GM19395 (cell line): Measurements from ENCODE around the gene UNC13D.
"Not testable (repeated sequence)": the region's sequence is repeated elsewhere in the genome, so short reads cannot be mapped to it uniquely, and the experiment has no call there.

Source experiments
- ATAC-seq: cut with Tn5 transposase; IDR thresholded peaks from one replicate; pipeline ENCODE4 v1.9.1; 2021; ENCODE audit warnings: mild to moderate bottlenecking, moderate library complexity; ENCODE audit not compliant: unreplicated experiment

The UNC13D gene

DNA sequence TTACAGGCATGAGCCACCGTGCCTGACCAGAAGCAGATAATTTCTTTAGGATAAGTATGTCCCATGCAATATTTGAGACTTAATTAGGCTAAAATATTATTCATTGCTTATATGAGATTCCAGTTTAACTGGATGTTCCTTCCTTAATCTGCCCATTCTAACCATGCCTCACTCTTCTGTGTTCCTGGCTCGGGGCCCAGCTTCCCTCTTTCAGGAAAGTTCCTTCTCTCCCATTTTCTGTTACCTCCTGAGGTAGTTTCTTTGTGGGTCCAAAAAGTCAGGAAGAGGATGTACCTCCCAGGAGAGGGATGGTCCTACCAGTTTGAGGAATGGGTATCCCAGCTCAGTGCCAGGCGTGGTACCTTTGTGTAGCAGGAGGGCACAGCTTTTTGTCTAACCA, 36.3 kb downstream of the UNC13D start:
- no peak for ATAC-seq

- no peak for ATAC-seq
Observed at GRCh38 chr17:75806822-75807500, 37.2 kb downstream of the UNC13D start.

GRCh38 chr17:75803883-75804282, 40.3 kb downstream of the UNC13D start:
- ATAC-seq: no peak

- ATAC-seq: no peak
Observed at GRCh38 chr17:75799402-75799801, 44.8 kb downstream of the UNC13D start.

DNA sequence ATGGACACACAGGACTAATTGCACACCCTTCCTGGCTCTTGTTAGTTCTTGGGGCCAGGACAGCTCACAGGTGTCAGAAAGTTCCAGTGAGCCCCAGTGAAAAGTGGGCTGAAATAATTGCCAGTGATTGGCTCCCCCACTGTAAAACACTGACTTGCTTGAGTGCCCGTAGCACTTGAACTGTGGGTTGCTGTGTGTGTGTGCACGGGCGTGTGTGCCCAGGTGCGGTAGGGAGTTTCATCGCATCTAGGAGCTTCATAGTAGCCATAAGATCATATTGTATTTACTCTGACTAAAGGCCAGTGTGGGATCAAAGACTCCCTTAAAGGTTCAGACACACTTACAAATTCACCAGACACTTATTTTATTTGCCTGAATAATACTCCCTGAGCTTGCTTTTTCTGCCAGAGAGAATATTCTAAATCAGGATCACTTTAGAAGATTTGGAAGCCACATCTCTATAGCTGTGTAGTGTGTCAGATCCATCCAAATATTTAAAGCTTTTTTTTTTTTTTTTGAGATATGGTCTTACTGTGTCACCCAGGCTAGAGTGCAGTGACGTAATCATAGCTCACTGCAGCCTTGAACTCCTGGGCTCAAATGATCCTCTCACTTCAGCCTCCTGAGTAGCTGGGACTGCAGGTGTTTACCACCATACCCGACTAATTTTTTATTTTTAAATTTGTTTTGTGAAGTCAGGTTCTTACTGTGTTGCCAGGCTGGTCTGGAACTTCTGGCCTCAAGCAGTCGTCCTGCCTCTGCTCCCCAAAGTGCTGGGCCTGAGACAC, 48.2 kb downstream of the UNC13D start:
- no peak for ATAC-seq

- ATAC-seq: no peak
Observed at GRCh38 chr17:75793460-75793859, 50.7 kb downstream of the UNC13D start.

DNA sequence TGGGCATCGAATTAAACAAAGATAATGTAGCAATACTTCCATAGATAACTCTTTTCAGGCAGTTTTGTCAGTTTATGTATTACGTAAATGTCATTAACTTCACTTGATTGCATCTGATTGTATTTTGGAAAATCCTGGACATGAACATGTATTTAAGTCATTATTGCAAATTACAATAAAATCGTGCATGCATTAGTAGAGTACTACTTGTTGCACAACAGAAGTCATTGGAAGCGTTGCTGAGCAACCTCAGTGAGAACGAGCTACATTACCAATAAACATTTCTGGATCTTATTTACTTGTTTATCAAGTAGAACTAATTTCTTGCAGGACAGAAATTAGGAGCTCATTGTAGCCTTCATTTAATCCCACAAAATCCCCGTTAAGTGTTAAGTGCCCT, 53.0 kb downstream of the UNC13D start:
- ATAC-seq: no peak

DNA sequence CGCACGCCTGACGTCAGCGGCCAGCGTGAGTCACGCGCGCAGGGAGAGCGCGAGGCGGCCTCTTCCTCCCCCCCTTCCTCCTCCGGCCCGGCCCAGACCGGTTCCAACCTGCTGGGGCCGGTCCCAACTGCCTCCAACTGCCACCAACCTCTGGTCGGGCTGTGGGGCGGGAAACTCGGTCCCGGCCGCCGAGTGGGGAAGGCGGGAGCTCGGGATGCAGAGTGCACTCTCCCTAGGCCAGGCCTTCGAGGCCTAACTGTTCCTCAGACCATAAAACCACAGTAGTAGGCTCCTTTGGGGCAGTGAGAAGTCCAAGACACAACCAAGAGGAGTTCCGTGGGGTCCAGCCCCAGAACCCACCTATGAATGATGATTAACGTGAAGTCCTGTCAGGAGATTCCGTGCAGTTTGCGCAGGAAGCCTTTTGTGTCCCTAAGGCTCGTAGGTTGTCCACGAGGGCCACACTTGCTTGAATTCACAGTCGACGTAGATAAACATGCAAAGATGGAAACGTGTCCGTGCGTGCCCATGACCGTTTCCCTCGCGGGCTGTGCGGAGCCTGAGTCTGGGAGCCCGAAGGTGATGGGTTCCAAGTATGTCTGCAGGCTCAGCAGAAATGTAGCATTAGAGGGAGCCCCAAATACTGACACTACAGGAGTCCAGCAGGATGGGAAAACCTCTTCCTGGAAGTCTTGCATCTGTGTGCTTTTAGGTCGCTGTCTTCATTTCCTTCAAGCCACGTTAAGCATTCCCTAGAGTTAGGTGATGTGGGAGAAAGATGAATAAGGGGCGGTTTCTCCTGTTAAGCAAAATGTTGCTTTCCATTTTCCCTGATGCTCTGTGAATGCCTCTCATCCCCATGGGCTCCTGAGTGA, 59.0 kb downstream of the UNC13D start:
- peak; percentile 42 for ATAC-seq

DNA sequence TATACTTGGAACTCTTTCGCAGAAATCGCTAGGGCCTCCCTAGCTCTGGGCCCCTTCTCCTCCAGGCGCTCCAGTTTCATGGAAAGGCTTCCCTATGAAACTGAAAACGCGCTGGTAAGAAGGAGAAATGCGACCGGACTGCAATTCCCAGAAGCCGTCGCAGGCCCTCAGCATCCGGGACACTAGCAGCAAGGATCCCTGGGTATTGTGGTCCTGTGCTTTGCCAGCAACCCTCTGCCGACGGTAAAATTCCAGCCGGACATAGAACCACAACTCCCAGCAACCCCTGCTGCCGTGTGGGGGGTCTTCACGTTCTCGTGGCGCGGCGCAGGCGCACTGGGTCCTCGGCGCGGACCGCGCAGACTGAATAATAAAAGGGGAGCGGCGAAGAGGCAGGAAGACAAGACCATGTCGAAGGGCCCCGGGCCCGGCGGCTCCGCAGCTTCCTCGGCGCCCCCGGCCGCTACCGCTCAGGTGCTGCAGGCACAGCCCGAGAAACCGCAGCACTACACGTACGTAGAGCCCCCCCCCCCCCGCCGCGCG, 59.7 kb downstream of the UNC13D start, which contains the start of gene UNK:
TSS of gene UNK (plus strand) at position 334 of the 543 bp plus-strand sequence. CDS start at position 409, 75 bp downstream.
- peak; percentile 60 for ATAC-seq

DNA sequence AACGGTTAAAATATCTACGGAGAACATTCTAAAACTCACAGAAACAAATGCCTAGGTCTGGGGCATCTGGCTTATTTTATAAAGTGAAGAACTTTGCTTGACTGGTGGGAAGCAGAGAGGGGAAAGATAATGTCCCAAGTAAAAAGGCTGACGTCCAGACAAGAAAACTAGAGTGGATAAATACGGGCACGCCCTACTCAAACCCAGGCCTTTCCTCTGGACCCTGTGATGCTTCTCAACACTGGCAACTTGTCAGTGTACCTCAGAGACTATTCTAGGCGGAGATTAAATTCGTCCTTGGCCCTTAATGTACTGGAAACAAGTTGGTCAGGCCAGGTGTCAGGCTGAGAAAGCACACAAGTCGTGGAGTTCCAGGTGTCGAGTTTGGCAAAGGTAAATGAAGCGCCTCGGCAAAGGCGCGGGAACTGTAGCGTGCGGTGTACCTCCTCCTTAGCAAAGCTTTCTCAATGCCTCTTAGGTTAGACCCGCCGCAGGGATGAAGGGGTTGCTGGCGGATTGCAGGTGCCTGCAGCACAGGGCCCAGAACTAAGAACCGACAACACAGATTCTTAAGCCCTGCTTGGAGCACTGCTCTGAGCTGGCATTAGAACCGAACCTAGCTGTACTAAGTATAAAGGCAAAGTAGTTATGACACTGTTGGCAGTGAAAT, 60.3 kb downstream of the UNC13D start:
- peak; percentile 6 for ATAC-seq

GRCh38 chr17:75783069-75783783, 61.0 kb downstream of the UNC13D start:
- peak; percentile 19 for ATAC-seq

DNA sequence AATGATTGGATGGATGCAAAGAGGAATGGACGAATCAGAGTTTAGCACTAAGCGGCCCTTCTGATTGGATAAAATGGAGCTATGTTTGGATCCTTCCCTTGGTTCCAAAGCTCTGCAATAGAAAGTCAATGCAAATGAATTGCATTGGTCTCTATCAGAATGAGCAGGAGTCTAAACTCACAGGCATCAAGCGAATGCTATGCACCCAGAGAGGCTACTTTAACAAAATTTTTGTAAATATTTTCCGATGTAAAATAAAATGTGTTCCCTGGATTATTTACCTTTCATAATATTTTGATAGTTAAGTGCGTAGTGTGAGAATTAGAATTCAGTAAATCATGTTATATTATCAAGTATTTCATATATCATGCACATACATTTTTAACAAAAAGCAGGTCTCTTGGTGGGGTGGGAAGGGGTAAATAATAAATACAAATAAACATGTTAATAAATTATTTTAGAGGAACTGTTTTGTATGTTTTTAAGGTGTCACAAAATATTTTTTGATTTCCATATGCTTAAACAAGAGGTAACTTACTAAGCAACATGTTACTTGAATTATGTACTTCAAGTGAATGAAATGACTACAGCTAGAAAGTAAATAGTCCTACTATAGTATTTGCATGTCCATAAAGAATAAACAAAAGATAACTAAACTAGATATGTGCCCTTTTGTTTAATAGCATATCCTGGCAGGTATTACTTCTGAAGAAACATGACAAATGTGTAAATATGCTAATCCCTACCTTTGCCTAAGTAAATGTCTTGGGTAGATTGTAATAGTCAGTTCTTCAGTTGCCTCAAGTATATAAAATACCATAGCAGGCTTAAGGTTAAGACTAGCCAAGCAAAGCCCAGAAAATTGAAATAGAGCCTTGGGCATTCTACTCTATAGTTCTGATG, 64.0 kb downstream of the UNC13D start:
- no peak for ATAC-seq

DNA sequence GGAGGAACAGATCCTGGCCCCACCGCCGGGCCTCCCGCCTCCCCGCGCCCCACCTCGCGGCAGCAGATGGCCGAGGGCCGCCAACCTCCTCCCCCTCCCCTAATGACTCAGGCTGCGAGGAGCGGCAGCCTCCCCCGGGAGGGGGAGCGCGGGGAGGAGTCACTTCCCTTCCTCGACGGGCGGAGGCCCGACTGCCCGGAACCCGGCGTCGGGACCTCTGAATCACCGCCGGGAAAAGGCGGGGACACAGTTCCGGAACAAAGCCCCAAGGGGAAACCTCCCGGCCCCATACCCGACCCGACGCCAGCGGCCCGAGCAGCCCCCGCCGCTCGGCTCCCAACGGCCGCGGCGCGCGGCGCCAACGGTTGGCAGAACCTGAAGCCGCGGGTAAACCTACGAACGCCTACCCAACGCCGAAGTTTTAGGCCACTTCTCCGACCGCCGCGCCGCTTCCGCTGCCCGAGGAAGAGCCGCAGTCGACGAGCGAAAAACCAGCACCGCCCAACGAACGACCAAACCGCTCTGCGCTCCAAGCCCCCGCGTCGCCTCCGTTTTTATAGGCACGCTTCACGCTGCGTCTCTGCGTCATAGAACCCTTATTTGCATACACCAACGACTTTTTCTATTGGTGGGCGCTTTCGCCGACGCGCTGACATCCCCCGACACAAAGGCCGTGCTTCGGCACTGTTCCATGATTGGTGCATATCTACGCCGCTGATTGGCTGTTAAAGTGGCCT, 64.8 kb downstream of the UNC13D start:
- peak; percentile 67 for ATAC-seq

- ATAC-seq: peak; percentile 15
Observed at GRCh38 chr17:75778861-75779249, 65.3 kb downstream of the UNC13D start.

GRCh38 chr17:75778066-75778860, 65.9 kb downstream of the UNC13D start:
- not testable (repeated sequence) for ATAC-seq

GRCh38 chr17:75777296-75777922, 66.8 kb downstream of the UNC13D start:
- no peak for ATAC-seq
